Measurements from ENCODE around the gene AFF2.

Gene AFF2

GRCh38 chrX:148672517-148672916, 172.1 kb downstream of the AFF2 start:
- in situ Hi-C loops (cut with HindIII; ENCODE audit: low pct_ligation_motif_present, low pct_unique_long_range_greater_than_20kb, low sequenced_read_pairs), result no loop called here
- DNase-seq, result no peak

DNA sequence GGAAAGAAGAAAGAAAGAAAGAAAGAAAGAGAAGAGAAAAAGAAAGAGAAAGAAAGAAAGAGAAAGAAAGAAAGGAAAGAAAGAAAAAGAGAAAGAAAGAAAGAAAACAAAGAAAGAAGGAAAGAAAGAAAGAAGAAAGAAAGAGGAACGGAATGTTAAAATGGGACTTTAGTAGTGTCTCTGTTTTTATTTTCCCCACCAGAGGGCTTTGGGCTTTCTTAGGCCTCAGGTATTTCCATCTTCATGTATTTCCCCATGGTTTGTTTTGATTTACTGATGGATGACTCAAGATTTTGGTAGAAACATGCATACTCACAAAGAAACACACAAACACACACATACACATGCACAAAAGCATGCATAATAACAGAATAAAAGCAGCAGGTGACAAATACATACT, 181.2 kb downstream of the AFF2 start:
- in situ Hi-C loops (cut with HindIII; ENCODE audit: low pct_ligation_motif_present, low pct_unique_long_range_greater_than_20kb, low sequenced_read_pairs), result no loop called here

GRCh38 chrX:148682206-148682605, 181.8 kb downstream of the AFF2 start:
- in situ Hi-C loops (cut with HindIII; ENCODE audit: low pct_ligation_motif_present, low pct_unique_long_range_greater_than_20kb, low sequenced_read_pairs), result no loop called here
- DNase-seq, result no peak

More for the DNA sequence above, 181.2 kb downstream of the AFF2 start:
- DNase-seq, result no peak

DNA sequence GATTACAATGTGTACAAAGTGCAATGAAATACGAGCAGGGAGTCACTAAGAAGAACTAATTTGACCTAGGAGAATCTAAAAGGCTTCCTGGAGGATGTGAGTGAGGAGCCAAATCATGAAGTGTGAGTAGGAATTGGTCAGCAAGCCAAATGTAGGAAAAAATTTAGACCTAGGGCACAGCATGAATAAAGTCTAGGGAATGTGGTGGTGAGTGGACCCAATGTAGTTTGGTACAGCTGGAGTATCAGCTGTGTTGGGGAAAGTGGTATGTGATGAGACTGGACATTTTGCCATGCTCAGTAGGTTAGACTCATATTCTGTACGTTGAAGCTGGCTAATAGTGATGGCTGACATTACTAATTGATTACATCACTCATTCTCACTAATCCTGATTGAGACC, 191.0 kb downstream of the AFF2 start:
- DNase-seq, result no peak
- in situ Hi-C loops (cut with HindIII; ENCODE audit: low pct_ligation_motif_present, low pct_unique_long_range_greater_than_20kb, low sequenced_read_pairs), result no loop called here

DNA sequence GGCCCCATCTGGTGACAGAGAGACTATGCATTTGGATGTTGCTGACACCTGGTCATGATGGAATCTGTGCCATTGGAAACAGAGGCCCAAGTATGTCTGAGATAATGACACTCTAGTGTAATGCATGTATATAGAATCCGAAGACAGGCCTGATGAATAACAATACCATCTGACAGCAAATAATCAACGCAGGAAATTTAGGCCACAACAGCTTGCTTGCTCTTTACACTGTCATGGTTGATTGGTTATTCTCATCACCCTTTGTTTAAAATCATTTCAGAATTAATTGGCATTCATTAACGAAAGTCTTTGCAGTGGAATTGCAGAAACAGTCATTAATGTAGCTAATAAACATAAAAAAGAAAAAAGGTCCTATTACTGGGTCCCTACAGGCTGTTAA, 194.8 kb downstream of the AFF2 start:
- no peak for DNase-seq
- in situ Hi-C loops (cut with HindIII; ENCODE audit: low pct_ligation_motif_present, low pct_unique_long_range_greater_than_20kb, low sequenced_read_pairs), result no loop called here

DNA sequence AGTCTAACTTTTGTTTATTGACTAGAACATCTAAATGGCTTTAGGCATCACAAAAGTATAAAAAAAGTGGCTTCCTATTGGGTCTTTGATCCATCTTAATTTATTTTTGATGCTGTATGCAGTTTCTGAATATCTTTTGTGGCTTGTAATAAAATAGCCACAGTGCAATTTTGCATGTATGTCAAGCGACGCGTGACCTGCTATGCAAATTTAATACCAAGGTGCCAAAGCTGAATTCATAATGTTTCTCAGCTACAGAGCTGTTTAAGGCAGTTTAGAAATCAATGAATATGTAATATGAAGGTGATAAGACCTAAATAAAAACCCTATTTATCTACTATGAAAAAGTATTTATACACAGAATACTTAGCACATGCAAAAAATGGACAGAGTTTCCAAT, 197.8 kb downstream of the AFF2 start:
- in situ Hi-C loops (cut with HindIII; ENCODE audit: low pct_ligation_motif_present, low pct_unique_long_range_greater_than_20kb, low sequenced_read_pairs), result no loop called here
- DNase-seq, result no peak

GRCh38 chrX:148700021-148700420, 199.6 kb downstream of the AFF2 start:
- in situ Hi-C loops (cut with HindIII; ENCODE audit: low pct_ligation_motif_present, low pct_unique_long_range_greater_than_20kb, low sequenced_read_pairs), result no loop called here
- no peak for DNase-seq

DNA sequence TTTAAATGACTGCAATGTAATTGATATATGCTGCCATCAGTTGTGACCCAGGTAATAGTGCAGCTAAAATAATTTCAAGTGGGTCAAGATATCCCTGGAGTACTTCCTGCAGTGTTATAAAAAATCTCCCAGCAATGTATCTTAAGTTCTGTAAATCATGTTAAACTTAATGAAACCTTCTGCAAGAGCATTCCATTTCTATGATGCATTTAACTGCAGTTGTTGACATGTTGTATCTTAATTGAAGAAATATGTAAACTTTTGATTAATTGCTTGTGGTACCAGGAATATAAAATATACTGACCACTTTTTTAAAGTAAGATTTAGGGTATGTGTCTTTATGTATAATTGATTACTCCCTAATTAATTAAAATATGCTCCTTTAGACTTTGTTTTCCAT, 213.6 kb downstream of the AFF2 start:
- DNase-seq, result no peak
- in situ Hi-C loops (cut with HindIII; ENCODE audit: low pct_ligation_motif_present, low pct_unique_long_range_greater_than_20kb, low sequenced_read_pairs), result no loop called here

- no peak for DNase-seq
- in situ Hi-C loops (cut with HindIII; ENCODE audit: low pct_ligation_motif_present, low pct_unique_long_range_greater_than_20kb, low sequenced_read_pairs), result no loop called here
Measured at GRCh38 chrX:148715361-148715760, 214.9 kb downstream of the AFF2 start.

- in situ Hi-C loops (cut with HindIII; ENCODE audit: low pct_ligation_motif_present, low pct_unique_long_range_greater_than_20kb, low sequenced_read_pairs), result no loop called here
- DNase-seq, result no peak
Measured at GRCh38 chrX:148722966-148723365, 222.5 kb downstream of the AFF2 start.

GRCh38 chrX:148723551-148723950, 223.1 kb downstream of the AFF2 start:
- DNase-seq, result no peak
- in situ Hi-C loops (cut with HindIII; ENCODE audit: low pct_ligation_motif_present, low pct_unique_long_range_greater_than_20kb, low sequenced_read_pairs), result no loop called here

GRCh38 chrX:148728901-148729300, 228.5 kb downstream of the AFF2 start:
- in situ Hi-C loops (cut with HindIII; ENCODE audit: low pct_ligation_motif_present, low pct_unique_long_range_greater_than_20kb, low sequenced_read_pairs), result no loop called here
- DNase-seq, result no peak

GRCh38 chrX:148732743-148733142, 232.3 kb downstream of the AFF2 start:
- DNase-seq, result no peak
- in situ Hi-C loops (cut with HindIII; ENCODE audit: low pct_ligation_motif_present, low pct_unique_long_range_greater_than_20kb, low sequenced_read_pairs), result no loop called here

DNA sequence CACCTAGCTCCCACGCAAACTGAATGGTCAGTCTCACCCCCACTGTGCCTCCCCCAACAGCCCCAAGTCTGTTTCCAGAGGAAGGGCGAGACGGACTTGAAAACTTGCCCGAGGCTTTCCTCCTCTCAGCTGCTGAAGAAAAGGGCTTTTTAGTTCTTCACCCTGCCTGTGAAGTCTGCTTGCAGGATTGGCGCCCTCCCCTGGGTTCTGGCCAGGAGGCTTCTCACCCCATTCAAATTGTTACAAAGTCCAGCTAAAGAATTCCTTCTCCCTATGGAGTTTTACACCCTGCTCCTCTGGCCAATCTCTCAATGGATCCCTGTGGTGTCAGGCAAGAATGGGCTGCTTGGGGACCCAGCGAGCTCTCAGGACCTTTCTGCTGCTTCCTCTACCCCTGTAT, 241.0 kb downstream of the AFF2 start:
- in situ Hi-C loops (cut with HindIII; ENCODE audit: low pct_ligation_motif_present, low pct_unique_long_range_greater_than_20kb, low sequenced_read_pairs), result no loop called here
- no peak for DNase-seq

- in situ Hi-C loops (cut with HindIII; ENCODE audit: low pct_ligation_motif_present, low pct_unique_long_range_greater_than_20kb, low sequenced_read_pairs), result no loop called here
- DNase-seq, result no peak
Measured at GRCh38 chrX:148755111-148755510, 254.7 kb downstream of the AFF2 start.

- DNase-seq, result no peak
- in situ Hi-C loops (cut with HindIII; ENCODE audit: low pct_ligation_motif_present, low pct_unique_long_range_greater_than_20kb, low sequenced_read_pairs), result no loop called here
Measured at GRCh38 chrX:148763896-148764295, 263.5 kb downstream of the AFF2 start.

GRCh38 chrX:148768296-148768695, 267.9 kb downstream of the AFF2 start:
- no peak for DNase-seq
- in situ Hi-C loops (cut with HindIII; ENCODE audit: low pct_ligation_motif_present, low pct_unique_long_range_greater_than_20kb, low sequenced_read_pairs), result no loop called here

- DNase-seq, result no peak
- in situ Hi-C loops (cut with HindIII; ENCODE audit: low pct_ligation_motif_present, low pct_unique_long_range_greater_than_20kb, low sequenced_read_pairs), result no loop called here
Measured at GRCh38 chrX:148771440-148771839, 271.0 kb downstream of the AFF2 start.

DNA sequence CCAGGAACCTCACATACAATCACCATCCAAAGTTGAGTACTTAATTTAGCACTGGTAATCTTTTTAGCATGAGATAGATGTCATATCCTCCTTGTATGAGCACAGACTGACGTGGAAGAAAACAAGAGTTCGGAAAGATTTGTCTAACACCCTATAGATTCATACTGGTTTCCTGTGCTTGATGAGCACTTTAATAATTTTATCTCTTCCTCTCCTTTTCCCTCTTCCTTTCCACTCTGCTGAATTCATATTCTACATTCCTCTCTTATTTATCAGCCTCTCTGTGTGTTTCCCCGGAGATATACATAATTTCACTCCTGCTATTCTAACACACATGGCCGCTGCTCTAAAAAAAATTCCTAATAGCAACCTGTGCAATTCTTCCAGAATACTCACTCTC, 273.9 kb downstream of the AFF2 start:
- no peak for DNase-seq
- in situ Hi-C loops (cut with HindIII; ENCODE audit: low pct_ligation_motif_present, low pct_unique_long_range_greater_than_20kb, low sequenced_read_pairs), result no loop called here

DNA sequence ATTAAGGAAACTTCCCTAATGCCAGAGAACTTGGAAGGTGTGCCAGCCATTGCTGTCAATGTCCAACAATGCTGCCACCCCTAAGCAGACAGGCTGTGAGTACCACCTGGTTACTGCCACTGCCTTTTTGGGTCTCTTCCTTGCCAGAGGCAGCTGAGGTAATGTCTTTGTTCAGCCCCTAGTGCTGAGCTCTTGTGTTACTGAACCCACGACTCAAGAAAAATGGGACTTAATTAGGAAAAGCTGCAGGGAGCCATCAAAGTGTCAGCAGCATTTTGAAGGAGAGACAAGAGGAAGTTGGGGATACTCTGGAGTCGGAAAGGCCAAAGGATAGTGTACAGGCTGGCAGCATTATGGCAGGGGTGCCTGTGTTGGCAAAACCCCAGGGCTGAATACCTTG, 283.7 kb downstream of the AFF2 start:
- in situ Hi-C loops (cut with HindIII; ENCODE audit: low pct_ligation_motif_present, low pct_unique_long_range_greater_than_20kb, low sequenced_read_pairs), result no loop called here
- no peak for DNase-seq

DNA sequence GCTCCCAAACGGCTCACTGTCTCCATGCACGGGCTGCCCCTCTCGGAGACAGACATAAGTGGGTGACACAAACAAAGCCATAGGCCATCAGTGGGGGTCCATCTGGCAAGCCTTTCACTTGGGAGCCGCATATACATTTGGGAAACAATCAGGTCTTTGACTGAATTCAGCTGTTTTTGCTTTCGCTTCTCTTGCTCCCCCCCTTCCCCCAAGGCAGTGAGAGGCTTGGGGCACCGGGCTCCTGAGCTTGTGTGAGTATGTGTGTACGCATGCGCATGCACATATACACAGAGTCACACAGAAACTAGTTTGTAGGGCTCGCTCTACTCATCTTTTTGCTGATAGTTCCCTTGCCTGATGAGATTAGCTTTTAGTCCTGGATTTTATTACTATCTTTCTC, 284.4 kb downstream of the AFF2 start:
- no peak for DNase-seq

More for the DNA sequence above, 284.4 kb downstream of the AFF2 start:
- in situ Hi-C loops (cut with HindIII; ENCODE audit: low pct_ligation_motif_present, low pct_unique_long_range_greater_than_20kb, low sequenced_read_pairs), result no loop called here
